CD14-positive monocyte (primary cell): ENCODE measurements around the gene MPZL3. TPM values are rescaled to one million over a fixed set of nuclear protein-coding genes. Genes with fewer than 3 reads are reported as not detected.

Experiments
- DNase-seq, 3 donors: peaks; one replicate each; pipeline ENCODE4 v3.0.0-alpha.2; 2011 to 2022
- H2AFZ ChIP-seq: 2 replicates; pipeline ENCODE4 v1.6.0; 2012; ENCODE audit warnings: mild to moderate bottlenecking, low read depth, low read length, inconsistent platforms; ENCODE audit not compliant: insufficient read depth, poor library complexity, severe bottlenecking
- H3K27ac ChIP-seq, 2 donors: 1 replicate in 1 of 2; 2 replicates in 1 of 2; pipeline ENCODE4 v1.5.1; 2012 to 2013; ENCODE audit warnings: low read length in 2 of 2, control low read depth in 1 of 2, inconsistent platforms in 1 of 2, low read depth in 1 of 2, mild to moderate bottlenecking in 1 of 2
- H3K27me3 ChIP-seq, 2 donors: one replicate each; pipeline versions ENCODE4 v1.6.0 to v1.6.1; 2011 to 2013; ENCODE audit warnings: low read length in 2 of 2; ENCODE audit not compliant: control insufficient read depth in 2 of 2, insufficient read depth in 2 of 2
- H3K36me3 ChIP-seq, 2 donors: replicated peaks in 1 of 2; 1 replicate in 1 of 2; 2 replicates in 1 of 2; pipeline versions ENCODE4 v1.5.1 to v1.6.1; 2012 to 2013; ENCODE audit warnings: low read length in 2 of 2, control low read depth in 1 of 2, inconsistent platforms in 1 of 2, mild to moderate bottlenecking in 1 of 2; ENCODE audit not compliant: insufficient read depth in 2 of 2, control insufficient read depth in 1 of 2
- H3K4me1 ChIP-seq, 2 donors: 1 replicate in 1 of 2; 2 replicates in 1 of 2; pipeline versions ENCODE4 v1.5.1 to v1.6.1; 2012 to 2013; ENCODE audit warnings: low read length in 2 of 2, control low read depth in 1 of 2, inconsistent platforms in 1 of 2, mild to moderate bottlenecking in 1 of 2, moderate library complexity in 1 of 2; ENCODE audit not compliant: insufficient read depth in 2 of 2, control insufficient read depth in 1 of 2
- H3K4me2 ChIP-seq: replicated peaks from 2 replicates; pipeline ENCODE3; 2012; ENCODE audit warnings: low read length, moderate library complexity, mild to moderate bottlenecking; ENCODE audit not compliant: poor library complexity, severe bottlenecking; ENCODE audit errors: extremely low read depth
- H3K4me3 ChIP-seq, 3 experiments: fragments of 200-600 bp in 1 of 3; sonication (generic) in 1 of 3; replicated peaks in 1 of 3; 1 replicate in 2 of 3; 2 replicates in 1 of 3; pipeline ENCODE4 v1.5.1; 2011 to 2013; ENCODE audit warnings: low read length in 3 of 3, mild to moderate bottlenecking in 3 of 3, control low read depth in 2 of 3, low read depth in 2 of 3, inconsistent platforms in 1 of 3, moderate library complexity in 1 of 3
- H3K79me2 ChIP-seq: 2 replicates; pipeline ENCODE4 v1.6.0; 2012; ENCODE audit warnings: mild to moderate bottlenecking, control low read depth, inconsistent platforms, low read length, moderate library complexity; ENCODE audit not compliant: insufficient read depth
- H3K9ac ChIP-seq: 2 replicates; pipeline ENCODE4 v1.6.0; 2017; ENCODE audit warnings: low read length, mild to moderate bottlenecking; ENCODE audit not compliant: insufficient read depth, poor library complexity, severe bottlenecking
- H3K9me3 ChIP-seq, 2 donors: replicated peaks in 1 of 2; 1 replicate in 1 of 2; 2 replicates in 1 of 2; pipeline versions ENCODE4 v1.5.1 to v1.6.1; 2012 to 2013; ENCODE audit warnings: low read length in 2 of 2, control low read depth in 1 of 2; ENCODE audit not compliant: control insufficient read depth in 1 of 2, insufficient read depth in 1 of 2
- H4K20me1 ChIP-seq: 2 replicates; pipeline ENCODE4 v1.6.0; 2012; ENCODE audit warnings: mild to moderate bottlenecking, low read length, control low read depth, moderate library complexity; ENCODE audit not compliant: insufficient read depth
- H3K27ac Mint-ChIP-seq, 7 donors: one replicate each; pipeline ENCODE4 v1.8.0; 2020; ENCODE audit warnings: mild to moderate bottlenecking in 7 of 7, mixed read lengths in 7 of 7, moderate library complexity in 6 of 7, inconsistent platforms in 2 of 7
- H3K27me3 Mint-ChIP-seq, 3 donors: one replicate each; pipeline ENCODE4 v1.8.0; 2021 to 2022; ENCODE audit warnings: low read depth in 3 of 3, mild to moderate bottlenecking in 3 of 3, mixed read lengths in 3 of 3, moderate library complexity in 3 of 3, inconsistent platforms in 1 of 3
- H3K36me3 Mint-ChIP-seq, 2 donors: one replicate each; pipeline ENCODE4 v1.8.0; 2020; ENCODE audit warnings: mixed read lengths in 2 of 2, inconsistent platforms in 1 of 2, mild to moderate bottlenecking in 1 of 2
- H3K4me1 Mint-ChIP-seq: one replicate; pipeline ENCODE4 v1.8.0; 2020; ENCODE audit warnings: mild to moderate bottlenecking, mixed read lengths
- H3K4me3 Mint-ChIP-seq, 2 donors: one replicate each; pipeline ENCODE4 v1.8.0; 2020; ENCODE audit warnings: mild to moderate bottlenecking in 2 of 2, mixed read lengths in 2 of 2, moderate library complexity in 1 of 2
- H3K9me3 Mint-ChIP-seq, 7 donors: one replicate each; pipeline ENCODE4 v1.8.0; 2020 to 2022; ENCODE audit warnings: mixed read lengths in 7 of 7, mild to moderate bottlenecking in 6 of 7, moderate library complexity in 6 of 7, inconsistent platforms in 2 of 7
- WGBS: methylation state at CpG from one replicate; pipeline ENCODE4 v1.1.5; 2013; ENCODE audit warnings: missing lambda C conversion rate; ENCODE audit not compliant: insufficient coverage; 5-methylcytosine and 5-hydroxymethylcytosine counted together
- intact Hi-C, 2 donors: fragments of 100-400 bp; cut with micrococcal nuclease; formaldehyde crosslinking; loops; one replicate each; pipeline versions ENCODE4 v1.15.0 to v1.15.1; 2023
- polyA plus RNA-seq, 3 donors: library from polyadenylated mRNA; depleted of rRNA in 1 of 3; unstranded in 2 of 3; stranded (reverse) in 1 of 3; fragments of 300-500 nt in 2 of 3; fragments of >200 nt in 1 of 3; fragmentation: Illumina TruSeq in 2 of 3; gene quantifications; 1 replicate in 2 of 3; 2 replicates in 1 of 3; pipeline ENCODE4 v1.2.3, GENCODE V29; 2012 to 2021
- TF ChIP-seq, protein P1 (sequence below): fragments of 200-600 bp; IDR thresholded peaks from one replicate; pipeline ENCODE4 v1.8.0; 2022; ENCODE audit warnings: antibody characterized with exemption, mild to moderate bottlenecking

The MPZL3 gene
- polyA plus RNA-seq, 3 donors, result 4.2 to 8.5 (median 8.0) TPM

DNA sequence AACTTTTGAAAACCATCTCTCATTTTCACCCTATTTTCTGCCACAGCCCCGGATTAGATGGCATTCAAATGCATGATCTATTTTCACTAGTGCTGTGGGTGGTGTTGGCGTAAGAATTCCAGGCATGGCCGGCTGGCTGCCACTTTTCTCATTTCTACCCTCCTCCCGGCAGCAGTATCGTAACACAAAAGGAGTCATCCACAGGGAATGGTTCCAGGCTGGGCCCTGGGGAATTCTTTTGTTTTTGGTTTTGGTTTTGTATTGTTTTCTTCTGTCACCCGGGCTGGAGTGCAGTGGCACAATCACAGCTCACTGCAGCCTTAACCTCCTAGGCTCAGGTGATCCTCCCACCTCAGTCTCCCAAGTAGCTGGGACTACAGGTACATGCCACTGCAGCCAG, 41.2 kb downstream of the MPZL3 start:
- H3K36me3 Mint-ChIP-seq, result peaks cover 57 to 67% of the 10 kb centered on the region in 2 donors
- no peak overlapping the region for H3K4me2 ChIP-seq
- peak overlapping the region in 1 of 2 donors; percentile 47 for H3K27ac ChIP-seq

DNA sequence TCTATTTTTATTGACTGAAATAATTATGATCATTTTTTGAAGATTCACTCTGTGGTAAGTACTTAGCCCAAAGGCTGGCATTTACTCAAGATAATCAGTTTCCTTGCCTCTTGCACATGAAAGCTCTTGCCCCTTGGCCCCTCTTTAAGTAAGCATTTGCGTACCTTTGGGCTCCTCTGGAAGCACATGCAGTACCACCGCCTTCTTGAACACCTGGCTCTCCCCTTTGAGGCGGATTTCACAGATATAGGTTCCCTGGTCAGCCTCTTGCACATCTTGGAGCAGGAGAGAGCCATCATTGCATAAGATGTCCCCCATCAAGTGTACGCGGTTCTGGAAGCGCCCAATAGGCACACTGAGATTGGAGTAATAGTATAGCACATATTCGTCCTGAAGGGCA, 41.8 kb downstream of the MPZL3 start:
- Mint-ChIP-seq H3K27ac (peak overlapping the region in 2 of 7 donors; percentile 23 to 63), H3K27me3 (peaks cover 0 to 2% (median 1%) of the 10 kb centered on the region in 3 donors), H3K36me3 (peaks cover 54 to 61% of the 10 kb centered on the region in 2 donors), H3K4me3 (no peak overlapping the region), H3K4me1 (peaks cover 95% of the 10 kb centered on the region), H3K9me3 (peaks cover 0 to 4% (median 0%) of the 10 kb centered on the region in 7 donors)
- peaks cover 89 to 97% of the 10 kb centered on the region in 2 donors for H3K4me1 ChIP-seq
- no peaks in the 10 kb centered on the region for H4K20me1 ChIP-seq
- H3K4me3 ChIP-seq, result no peak overlapping the region
- peak overlapping the region in 1 of 2 donors; percentile 47 for H3K27ac ChIP-seq
- no peak overlapping the region for H2AFZ ChIP-seq
- no peak overlapping the region for H3K9ac ChIP-seq
- intact Hi-C loops, result loop anchor here (5.0 to 10.0 kb wide), 3 partner anchors 42 to 66 kb away; partner anchors contain the start of genes MPZL2 (in 1 of the 2) and MPZL3 (in 1 of the 2)
- TF ChIP-seq, protein P1, sequence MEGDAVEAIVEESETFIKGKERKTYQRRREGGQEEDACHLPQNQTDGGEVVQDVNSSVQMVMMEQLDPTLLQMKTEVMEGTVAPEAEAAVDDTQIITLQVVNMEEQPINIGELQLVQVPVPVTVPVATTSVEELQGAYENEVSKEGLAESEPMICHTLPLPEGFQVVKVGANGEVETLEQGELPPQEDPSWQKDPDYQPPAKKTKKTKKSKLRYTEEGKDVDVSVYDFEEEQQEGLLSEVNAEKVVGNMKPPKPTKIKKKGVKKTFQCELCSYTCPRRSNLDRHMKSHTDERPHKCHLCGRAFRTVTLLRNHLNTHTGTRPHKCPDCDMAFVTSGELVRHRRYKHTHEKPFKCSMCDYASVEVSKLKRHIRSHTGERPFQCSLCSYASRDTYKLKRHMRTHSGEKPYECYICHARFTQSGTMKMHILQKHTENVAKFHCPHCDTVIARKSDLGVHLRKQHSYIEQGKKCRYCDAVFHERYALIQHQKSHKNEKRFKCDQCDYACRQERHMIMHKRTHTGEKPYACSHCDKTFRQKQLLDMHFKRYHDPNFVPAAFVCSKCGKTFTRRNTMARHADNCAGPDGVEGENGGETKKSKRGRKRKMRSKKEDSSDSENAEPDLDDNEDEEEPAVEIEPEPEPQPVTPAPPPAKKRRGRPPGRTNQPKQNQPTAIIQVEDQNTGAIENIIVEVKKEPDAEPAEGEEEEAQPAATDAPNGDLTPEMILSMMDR, result no peak
- H3K36me3 ChIP-seq, result peaks cover 58 to 63% of the 10 kb centered on the region in 2 donors
- peaks cover 71% of the 10 kb centered on the region for H3K79me2 ChIP-seq
- H3K9me3 ChIP-seq, result no peaks in the 10 kb centered on the region
- H3K4me2 ChIP-seq, result no peak overlapping the region
- DNase-seq, result no peak
- 96% methylated on average over 5 of the region's 7 CpGs for WGBS
- no peaks in the 10 kb centered on the region for H3K27me3 ChIP-seq

More for the DNA sequence above, 41.2 kb downstream of the MPZL3 start:
- intact Hi-C loops, result loop anchor here (5.0 to 10.0 kb wide), 3 partner anchors 41 to 66 kb away; partner anchors contain the start of genes MPZL2 (in 1 of the 2) and MPZL3 (in 1 of the 2)
- TF ChIP-seq, protein P1, result no peak
- H3K9ac ChIP-seq, result no peak overlapping the region
- H3K4me1 Mint-ChIP-seq, result peaks cover 95% of the 10 kb centered on the region
- H2AFZ ChIP-seq, result no peak overlapping the region
- H3K9me3 ChIP-seq, result no peaks in the 10 kb centered on the region
- H3K4me3 Mint-ChIP-seq, result no peak overlapping the region
- H3K27me3 Mint-ChIP-seq, result peaks cover 0 to 2% (median 1%) of the 10 kb centered on the region in 3 donors
- H3K27ac Mint-ChIP-seq, result peak overlapping the region in 3 of 7 donors; percentile 18 to 76 (median 28)
- H3K4me3 ChIP-seq, result peak overlapping the region in 1 of 3 experiments; percentile 82
- no peak for DNase-seq
- H3K36me3 ChIP-seq, result peaks cover 51 to 56% of the 10 kb centered on the region in 2 donors
- 80% methylated on average over 1 of the region's 6 CpGs for WGBS
- peaks cover 89 to 97% of the 10 kb centered on the region in 2 donors for H3K4me1 ChIP-seq
- no peaks in the 10 kb centered on the region for H3K27me3 ChIP-seq
- H3K79me2 ChIP-seq, result peaks cover 73% of the 10 kb centered on the region
- peaks cover 0 to 4% (median 0%) of the 10 kb centered on the region in 7 donors for H3K9me3 Mint-ChIP-seq
- no peaks in the 10 kb centered on the region for H4K20me1 ChIP-seq
